ENCODE data around the gene ITPKC. TPM values are rescaled to one million over a fixed set of nuclear protein-coding genes. Genes with fewer than 3 reads are reported as not detected.

ITPKC gene
- 9.2 TPM for polyA plus RNA-seq (2013, experiment 1 of 2; ENCODE audit: insufficient read length)
- polyA plus RNA-seq (2013, experiment 2 of 2; ENCODE audit: insufficient read length) = 6.5 TPM

DNA sequence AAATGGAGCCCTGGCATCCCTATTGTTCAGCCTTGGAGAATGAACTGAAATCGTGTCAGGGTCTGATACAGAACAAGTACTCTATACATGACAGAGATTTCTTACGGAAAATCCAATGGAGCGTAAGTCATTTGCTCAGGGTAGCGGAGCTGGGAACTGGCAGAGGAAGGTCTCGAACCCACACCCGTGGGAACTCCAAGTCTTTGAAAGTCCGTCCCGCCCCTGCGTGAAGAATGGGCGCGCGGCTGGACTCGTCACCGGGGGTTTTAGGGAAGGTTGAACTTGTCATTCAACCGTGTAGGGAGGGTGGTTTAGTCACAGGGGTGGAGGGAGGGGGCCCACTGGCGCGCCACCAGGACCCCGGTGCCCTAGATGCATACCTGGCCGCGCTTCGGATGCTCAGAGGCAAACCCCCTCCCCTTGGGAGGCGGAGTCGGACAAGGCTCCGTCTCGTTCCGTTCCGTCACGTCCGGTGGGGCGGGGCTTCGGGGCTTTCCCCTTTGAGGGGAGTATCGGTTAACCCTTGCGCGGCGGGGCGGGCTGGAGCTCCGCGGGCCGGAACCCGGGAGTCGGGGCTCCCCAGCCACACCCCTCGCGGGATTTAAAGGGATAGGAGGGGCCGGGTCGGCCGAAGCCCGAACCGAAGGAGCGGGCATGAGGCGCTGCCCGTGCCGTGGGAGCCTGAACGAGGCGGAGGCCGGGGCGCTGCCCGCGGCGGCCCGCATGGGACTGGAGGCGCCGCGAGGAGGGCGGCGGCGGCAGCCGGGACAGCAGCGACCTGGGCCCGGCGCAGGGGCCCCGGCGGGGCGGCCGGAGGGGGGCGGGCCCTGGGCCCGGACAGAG lies at the start of gene ITPKC, which contains the start of gene COQ8B:
Gene ITPKC (plus strand): TSS at position 631 of the 843 bp plus-strand sequence. CDS start 24 bp downstream, at position 655.
Gene COQ8B (minus strand): TSS at position 405 of the 843 bp plus-strand sequence. CDS start 2,254 bp downstream, outside the sequence.
- peak; percentile 98 for DNase-seq

DNA sequence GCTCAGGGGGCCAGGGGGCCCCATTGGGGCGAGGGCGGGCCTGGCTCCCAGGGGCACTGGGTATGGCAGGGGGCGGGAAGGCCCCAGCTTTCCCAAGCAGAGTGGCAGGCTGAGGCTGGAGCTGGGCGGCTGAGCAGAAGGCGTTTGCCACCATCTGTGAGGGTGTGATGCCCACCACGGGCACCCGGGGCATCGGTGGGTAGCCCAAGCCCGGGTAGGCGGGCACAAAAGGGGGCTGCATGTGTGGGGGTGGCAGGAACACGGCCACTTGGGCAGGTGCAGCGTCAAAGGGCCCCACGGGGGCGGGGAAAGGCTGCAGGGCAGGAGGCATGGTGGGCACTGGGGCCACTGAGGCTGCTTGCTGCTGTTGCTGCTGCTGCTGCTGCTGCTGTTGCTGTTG lies 49.3 kb upstream of the ITPKC start:
- DNase-seq = no peak

DNA sequence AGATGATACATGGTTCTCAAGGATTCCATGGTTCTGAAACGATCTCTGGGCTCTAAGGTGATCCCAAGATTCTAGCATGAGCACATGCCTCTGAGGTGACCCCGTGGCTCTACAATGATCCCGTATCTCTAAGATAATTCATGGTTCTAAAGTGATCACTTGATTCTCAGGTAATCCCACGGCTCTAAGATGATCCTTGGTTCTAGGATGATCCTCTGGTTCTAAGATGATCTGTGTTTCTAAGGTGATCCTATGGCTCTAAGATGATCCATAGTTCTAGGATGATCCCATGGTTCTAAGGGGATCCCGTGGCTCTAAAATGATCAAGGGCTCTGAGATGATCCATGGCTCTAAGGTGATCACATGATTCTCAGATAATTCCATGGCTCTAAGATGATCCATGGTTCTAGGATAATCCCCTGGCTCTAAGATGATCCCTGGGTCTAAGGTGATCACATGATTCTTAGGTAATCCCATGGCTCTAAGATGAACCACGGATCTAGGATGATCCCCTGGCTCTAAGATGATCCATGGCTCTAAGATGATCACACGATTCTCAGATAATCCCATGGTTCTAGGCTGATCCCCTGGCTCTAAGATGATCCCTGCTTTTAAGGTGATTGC lies 47.8 kb upstream of the ITPKC start:
- DNase-seq = no peak

DNA sequence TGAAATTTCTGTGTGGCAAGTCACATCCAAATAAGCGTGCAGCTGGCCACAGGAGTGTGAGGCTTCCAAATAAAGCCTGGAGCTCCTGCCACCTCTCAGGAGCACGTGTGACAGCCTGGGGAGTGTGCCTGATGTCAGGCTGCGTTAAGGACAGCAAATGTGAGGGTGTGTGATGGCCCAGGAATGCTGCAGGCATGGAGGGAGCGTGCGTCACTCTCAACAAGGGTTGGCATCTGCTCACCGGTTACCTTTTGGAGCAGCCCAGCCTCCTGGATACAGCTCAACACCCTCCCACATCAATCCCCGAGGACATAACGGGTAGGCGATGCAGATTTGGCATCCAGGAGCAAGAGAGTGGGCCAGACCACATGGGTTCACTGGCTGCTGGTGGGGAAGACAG lies 45.5 kb upstream of the ITPKC start:
- DNase-seq = no peak

DNA sequence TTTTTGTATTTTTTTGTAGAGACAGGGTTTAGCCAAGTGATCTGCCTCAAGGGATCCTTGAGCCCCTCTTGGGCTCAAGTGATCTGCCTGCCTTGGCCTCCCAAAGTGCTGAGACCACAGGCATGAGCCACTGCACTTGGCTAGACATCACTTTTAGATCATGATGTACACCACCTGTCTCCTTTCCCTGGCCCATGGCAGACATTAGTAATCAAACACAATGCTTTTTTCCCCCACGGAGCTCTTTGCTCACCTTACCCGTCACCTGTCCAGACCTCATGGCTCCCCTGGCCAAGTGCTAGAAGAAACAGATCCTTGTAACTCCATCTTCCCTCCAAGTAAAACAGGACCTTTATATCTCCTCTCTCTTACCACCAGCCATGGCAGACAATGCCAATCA lies 44.9 kb upstream of the ITPKC start:
- no peak for DNase-seq

DNA sequence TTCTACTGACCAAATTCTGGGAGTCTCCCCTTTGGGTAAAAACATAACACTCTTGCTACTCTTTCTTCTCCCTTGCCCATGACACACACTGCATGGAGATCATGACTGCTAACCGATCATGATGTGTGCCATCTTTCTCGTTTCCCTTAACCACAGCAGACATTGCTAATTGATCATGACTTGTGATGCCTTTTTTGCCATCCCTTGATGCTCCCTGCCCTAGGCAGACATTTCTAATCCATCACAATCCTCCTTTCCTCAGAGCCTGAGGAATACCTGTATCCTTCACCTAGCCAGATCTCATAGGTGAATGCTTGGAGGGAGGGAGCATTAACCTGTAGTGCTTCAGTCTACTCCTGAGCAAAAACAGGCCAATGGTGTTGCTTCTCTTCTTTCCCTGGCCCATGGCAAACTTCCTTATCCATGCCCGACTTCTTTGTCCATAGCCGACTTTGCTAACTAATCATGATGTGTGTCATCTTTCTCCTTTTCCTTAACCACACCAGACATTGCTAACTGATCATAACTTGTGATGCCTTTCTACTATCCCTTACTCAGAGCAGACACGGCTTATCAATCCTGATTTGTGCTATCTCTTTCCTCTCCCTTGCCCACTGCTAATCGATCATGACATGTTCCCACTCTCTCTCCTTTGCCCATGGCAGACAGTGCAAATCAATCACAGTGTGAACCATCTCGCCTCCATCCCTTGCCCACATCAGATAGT lies 44.2 kb upstream of the ITPKC start:
- no peak for DNase-seq

DNA sequence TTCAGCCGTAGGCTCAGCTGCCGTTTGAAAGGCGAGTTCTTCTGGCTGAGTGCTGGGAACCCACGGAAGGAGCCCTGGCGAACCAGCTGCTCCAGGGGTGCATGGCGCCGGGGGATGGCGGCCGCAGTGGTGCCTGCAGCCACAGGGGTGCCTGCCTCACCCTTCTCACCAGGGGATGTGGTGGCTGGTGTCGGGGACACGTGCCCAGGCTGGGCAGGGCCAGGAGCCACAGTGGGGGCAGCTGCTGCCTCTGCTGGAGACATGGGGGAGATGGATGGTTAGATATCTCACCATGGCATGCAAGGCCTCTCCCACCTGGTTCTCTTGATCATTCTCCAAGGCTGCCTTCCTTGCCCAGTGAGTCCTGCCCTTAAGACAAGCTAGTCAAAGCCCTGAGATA lies 43.5 kb upstream of the ITPKC start:
- DNase-seq = no peak

DNA sequence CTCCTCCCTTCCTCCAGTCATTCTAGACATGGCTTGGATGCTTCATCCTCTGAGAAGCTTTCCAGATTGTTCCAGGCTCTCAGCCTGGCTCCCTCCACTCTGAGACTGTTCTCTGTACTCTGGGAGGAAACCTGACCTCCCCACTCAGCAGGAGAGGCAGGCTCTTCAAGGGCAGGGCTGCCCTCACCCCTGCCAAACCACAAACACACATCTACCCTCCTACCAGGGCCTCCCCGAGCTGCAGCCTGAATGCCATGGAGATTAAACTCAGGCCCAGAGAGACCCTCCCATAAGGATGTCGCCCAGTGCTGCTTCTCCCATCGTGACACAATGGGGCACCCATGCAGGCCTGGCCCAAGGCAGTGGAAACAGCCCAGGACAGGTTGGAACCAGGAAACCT lies 42.6 kb upstream of the ITPKC start:
- no peak for DNase-seq

DNA sequence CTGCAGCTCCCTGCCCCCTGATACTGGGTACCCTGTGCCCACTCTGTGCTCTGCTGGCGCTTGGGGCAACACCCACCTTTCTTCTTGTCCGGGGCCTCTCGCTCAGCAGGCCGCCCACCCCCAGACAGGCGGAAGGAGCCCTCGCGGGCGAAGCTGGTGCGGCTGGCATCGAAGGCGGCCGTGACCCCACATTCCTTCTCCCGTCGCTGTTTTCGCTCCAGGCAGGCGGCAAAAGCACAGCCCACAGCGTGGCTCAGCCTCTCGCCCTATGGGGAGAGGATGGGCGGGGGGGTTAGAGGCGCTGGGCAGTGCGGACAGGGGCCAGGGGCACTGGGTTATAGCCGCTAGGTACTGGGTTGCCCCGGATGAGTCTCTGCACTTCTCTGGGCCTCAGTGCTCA lies 39.8 kb upstream of the ITPKC start:
- DNase-seq = no peak

DNA sequence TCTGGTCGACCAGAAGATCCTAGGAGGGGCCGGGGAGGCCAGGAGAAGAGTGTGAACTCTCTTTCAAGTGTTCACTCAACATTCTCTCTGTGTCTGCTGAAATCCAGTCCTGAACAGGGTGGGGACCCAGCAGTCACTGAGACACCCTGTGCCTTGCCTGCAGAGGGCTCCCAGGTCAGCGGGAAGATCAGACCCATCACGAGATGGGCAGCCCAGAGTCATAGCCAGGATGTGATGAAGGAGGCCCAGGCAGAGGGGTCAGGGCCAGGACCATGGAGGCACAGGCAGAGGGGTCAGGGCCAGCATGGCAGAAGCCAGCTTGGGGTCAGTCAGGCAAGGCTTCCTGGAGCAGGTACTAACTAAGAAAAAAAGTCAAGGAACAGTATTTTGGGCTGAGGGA lies 35.9 kb upstream of the ITPKC start:
- DNase-seq = no peak

DNA sequence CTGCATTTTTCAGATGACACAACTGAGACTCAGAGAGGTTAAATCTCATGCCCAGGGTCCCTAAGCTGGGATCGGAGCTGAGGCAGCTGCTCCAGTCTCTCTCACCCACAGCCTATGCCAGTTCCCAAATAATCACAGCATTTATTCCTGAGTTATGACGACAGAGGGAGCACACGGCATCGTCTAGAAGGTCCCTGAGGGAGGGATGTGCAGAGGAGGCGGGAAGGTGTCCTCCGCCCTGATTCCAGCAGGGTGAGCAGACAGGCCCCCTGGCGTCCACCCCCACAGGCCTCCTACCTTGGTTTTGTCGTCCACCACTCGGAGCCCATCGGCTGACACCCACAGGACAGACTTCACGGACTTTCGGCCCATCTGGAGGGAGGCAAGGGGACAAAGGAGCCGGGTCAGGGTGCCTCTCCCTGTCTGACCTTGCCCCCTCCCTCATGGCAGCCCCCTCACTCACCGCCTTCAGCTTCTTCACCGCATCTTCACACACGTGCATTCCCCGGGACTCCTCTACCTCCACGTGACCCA lies 34.4 kb upstream of the ITPKC start:
- DNase-seq = no peak

DNA sequence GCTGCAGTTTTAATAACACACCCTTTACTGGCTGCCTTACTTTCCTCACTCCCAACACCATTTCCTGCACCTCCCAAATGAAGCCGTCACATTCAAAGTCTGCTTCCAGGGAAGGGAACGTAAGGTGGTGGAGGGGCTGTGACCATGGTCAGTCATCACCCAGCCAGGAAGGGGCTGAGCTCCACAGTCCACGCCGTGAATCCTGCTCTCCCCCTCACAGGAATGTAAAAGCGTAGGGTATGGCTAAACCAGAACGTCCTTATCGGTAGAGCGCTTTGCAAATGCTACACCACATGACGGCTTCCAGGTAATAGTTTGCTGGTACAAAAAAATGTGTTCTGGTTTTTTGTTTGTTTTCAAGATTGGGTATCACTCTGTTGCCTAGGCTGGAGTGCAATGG lies 33.5 kb upstream of the ITPKC start:
- DNase-seq = no peak

DNA sequence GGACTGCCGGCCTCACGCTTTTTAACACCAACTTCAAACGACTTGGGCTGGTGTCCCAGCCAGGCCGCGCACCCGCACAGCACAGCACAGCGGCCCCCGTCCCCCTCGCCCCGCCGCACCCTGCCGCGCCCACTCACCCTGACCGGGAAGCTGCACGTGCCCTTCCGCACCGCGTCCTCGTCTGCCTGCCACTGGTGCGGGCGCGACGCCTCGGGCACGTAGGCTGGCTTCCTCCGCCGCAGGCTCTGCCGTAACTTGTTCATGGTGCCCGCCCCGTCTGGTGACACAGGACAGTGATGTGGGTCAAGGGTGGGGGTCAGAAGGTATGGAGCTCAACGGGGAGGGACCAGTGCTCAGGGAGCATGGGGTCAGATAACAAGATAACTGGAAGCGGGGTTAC lies 32.6 kb upstream of the ITPKC start:
- DNase-seq = no peak

DNA sequence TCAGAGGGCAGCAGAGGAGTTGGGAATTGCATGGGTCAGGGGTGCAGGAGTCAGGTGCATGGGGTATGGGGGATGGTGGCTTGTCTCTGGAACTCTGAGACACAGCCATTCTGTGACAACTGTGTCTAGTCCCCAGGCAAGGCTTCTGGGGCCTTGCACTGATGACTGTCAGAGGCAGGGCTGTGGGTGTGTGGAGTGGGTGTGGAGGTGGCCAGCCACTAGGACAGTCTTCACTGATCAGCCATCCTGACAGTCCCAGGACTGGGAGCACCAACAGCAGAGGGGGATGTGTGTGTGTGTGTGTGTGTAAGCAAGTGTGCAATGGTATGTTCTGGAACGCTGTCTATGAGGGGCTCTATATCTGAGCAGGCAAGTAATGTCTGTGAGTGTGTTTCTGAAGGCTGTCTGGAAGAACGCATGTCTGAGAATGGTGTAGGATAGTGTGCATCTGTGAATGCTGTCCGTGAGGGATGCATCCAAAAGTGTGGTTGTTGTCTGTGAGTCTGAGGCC lies 31.8 kb upstream of the ITPKC start:
- DNase-seq = no peak

DNA sequence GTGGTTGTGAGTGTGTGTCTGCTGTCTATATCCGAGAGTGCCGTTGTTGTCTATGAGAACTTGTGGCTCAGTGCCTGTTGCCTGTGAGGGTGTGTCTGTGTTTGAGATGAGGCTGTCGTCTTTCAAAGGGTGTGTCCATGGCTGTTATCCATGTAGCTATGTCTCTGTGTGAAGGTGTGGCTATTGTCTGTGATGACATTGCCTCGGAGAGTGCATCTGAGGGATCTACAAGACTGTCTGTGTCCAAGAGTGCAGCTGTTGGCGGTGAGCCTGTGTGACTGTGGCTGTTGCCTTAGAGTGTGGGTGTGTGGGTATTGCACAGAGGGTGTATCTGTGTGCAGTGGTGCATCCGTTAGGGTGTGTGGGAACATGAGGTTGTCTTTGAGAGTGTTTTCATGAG lies 31.3 kb upstream of the ITPKC start:
- DNase-seq = no peak

DNA sequence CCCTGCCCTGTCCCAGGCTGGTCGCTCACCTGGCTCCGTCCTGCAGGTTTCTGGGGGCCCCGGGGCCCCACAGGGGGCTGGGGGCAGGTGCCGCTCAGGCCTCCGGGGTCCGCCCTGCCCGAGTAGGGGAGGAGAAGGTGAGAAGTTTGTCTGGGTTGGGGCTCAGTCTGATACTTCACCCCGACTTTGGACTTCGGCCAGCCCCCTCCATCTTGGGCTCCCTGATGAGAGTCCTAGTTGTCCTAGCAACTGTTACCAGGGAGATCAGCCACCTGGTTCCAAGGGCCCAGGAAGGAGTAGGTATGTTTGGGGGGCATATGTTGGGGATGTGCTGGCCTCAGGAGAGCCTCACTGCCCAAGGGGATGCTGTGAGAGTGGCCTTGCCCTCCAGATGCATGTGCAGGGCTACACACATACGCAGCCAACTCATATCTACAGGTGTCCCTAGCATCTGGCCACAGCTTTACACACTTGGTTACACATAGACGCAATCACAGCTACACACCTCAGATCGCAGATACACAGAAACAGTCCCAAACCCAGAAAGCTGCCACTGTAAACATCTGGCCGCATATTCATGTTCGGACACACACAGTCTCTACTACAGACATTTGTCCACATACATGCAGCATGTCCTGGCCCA lies 29.9 kb upstream of the ITPKC start:
- no peak for DNase-seq

DNA sequence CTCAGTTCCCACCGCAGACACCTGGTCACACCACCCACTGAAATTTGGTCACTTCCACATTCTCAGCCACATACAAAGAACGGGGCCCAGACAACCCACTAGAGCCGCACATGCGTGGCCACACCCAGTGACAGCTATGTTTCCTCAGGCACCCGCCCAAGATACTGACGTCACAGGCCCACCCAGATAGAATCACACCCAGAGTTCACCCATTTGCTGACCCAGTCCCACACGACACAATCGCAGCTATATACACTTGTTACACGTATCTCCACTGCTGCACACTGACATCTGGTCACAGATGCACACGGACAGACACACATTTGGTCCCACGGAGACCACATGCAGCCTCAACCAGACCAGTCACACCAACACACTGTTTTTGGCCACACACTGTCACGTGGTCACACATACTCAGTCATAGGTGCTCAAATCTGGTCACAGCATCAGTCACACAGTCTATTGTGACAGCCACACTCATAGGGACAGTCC lies 29.3 kb upstream of the ITPKC start:
- peak; percentile 78 for DNase-seq

DNA sequence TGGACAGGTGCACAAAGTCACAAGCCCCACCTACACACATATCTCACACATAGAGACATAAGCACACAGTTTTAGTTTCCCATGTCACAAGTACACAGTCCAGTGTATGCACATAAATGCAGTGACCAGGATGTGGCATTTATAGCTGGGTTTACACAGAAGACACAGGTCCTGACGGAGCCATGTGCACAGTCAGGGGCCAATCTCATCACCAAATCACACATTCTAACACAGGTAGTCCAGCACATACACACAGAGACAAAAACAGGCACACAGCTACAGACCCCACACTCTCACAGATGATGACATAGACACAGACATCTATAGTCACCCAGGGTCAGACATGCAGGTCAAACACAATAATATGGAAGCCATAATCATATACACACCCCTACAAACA lies 28.6 kb upstream of the ITPKC start:
- DNase-seq = no peak

DNA sequence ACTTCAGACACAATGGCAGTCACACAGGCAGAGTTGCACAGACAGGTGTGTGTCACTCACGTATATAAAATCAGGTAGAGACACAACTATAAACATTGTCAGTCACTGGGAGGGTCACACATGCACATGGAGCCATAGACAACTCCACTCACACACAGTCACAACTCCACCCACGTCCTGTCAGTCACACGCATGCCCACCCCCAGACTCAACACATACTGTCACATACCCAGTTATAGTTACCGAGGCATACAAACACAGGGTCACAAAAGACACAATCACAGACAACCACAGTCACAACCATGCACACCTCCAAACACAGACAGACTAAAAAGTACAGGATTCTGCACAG lies 27.9 kb upstream of the ITPKC start:
- no peak for DNase-seq

DNA sequence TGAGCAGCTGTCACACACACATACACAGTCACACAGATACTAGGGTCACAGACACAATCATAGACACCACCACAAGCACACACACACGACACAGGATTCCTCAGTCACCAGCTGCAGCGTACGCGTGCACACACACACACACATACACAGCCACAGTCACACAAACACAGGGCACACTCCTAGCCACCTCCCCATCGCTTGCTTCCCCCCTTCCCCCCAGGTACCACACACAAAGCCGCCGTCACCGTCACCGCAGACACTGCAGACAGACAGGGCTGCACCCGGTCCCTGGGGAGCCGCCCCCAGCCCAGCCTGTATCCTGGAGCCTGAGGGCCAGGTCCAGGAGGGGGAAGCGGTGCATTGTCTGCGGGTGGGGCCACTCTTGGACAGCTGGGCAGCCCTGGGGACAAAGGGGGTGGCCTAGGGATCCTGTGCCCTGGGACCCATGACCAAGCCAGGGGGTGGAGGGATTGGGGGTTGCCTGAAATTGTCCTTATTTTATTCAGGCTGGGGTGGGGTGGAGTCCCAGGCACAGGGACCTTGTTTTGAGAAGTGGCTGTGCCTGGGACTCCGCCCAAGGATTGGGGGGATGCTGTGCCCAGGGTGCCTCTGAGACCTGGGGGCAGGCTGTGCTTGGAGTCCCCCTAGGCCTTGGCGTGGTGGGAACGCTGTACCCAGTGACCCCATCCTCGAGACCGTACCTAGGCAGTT lies 27.4 kb upstream of the ITPKC start:
- DNase-seq = peak; percentile 27

DNA sequence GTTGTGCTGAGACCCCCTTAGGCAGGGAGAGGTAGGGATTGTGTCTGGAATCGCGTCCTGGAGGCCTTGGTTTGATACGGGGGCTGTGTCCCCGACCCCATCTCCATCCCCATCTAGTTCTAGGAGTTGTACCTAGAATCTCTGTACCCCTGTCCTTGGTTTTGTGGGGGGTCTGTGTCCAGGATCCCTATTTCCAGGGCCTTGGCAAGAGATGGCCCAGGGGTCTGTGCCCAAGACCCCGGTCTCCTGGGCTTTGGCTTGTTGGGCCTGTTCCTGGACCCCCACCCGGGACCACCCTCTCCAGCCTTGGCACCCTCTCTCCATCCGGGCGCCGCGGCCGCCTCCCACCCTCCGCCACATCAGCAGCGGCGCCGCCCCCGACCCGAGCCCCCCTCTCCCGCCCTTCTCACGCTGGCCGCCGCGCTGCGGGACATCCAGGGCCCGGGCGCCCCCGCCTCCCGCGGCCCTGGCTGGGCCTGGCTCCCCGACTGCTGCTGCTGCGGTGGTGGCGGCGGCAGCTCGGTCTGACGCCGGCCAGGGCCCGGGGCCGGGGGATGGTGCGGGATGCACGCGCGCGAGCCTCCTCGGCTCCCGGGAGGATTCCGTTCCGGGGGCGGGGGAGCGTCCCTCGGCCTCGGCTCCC lies 26.7 kb upstream of the ITPKC start, which contains the start of gene NUMBL:
Gene NUMBL (minus strand): TSS at position 602 of the 643 bp plus-strand sequence. CDS start 168 bp downstream, at position 434.
- DNase-seq = no peak

Measured in fibroblast of skin of back (primary cell).